GM18873 (cell line): ENCODE data around the gene PARP6.
A peak's percentile ranks its signal among the peaks of the same experiment; 100 is the strongest.
"Not testable (repeated sequence)": the region's sequence is repeated elsewhere in the genome, so short reads cannot be mapped to it uniquely, and the experiment has no call there.

Experiments used
- ATAC-seq: cut with Tn5 transposase; IDR thresholded peaks from one replicate; pipeline ENCODE4 v1.9.1; 2021; ENCODE audit warnings: mild to moderate bottlenecking, moderate library complexity, moderate number of reproducible peaks; ENCODE audit not compliant: unreplicated experiment, low FRiP score

PARP6 gene

DNA sequence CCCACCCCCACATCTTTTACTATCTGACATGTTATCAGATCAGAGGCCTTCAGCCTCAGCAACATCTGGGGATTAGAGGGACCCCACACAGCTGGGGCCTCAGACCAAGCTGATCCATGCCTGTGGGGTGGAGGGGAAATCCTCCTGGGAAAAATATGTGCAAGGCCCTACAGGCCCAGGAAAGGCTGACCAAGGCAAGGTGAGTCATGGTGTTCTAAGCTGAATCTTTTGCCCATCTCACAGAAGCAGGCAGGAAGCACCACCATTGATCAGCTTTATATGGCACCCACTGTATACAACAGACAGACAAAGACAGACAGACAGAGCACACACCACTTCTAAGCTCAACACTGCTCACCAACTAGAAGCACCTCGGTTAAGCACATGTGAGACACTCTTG, 12.4 kb upstream of the PARP6 start:
- ATAC-seq: no peak

DNA sequence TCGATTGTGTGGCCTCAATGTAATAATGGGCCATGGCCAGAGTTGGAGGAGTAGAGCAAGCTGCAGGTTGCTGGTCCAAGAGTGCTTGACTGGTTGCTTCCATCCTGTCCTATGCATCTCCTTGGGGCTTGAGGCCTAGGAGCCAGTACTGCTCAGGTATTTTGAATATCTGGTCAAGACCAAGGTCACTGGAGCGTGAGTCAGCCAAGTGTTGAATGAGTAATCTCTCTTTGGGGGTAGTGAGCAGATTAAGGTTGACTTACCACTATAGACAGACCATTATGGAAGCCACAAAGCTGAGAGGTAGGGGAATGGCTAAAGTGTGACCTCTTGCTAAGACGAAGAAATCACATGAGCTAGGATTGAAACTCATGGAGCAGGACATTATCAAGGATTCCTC, 9.4 kb upstream of the PARP6 start:
- ATAC-seq: no peak

- no peak for ATAC-seq
Observed at GRCh38 chr15:72280751-72281150, 8.4 kb upstream of the PARP6 start.

GRCh38 chr15:72278737-72279136, 6.4 kb upstream of the PARP6 start:
- no peak for ATAC-seq

DNA sequence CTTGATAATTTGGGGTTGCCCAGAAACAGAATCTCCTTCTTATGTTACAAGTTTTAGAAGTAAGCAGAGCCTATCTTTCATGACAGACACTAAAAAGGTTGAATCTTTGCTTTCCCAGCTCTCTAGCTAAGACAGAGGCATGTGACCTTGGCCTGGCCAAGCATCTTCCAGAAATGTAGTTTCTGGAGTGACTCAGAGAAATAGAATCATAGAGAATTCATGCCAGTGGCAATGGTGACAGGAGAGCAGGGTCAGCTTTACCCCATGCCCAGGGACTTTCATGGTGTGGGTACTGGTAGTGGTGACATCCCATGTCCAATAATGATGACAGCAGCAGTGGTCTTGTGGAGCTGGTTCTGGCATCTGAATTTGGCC, 4.0 kb upstream of the PARP6 start:
- ATAC-seq: no peak

GRCh38 chr15:72275635-72276325, 3.4 kb upstream of the PARP6 start:
- ATAC-seq: not testable (repeated sequence)

- ATAC-seq: peak; percentile 3
Observed at GRCh38 chr15:72272997-72273352, 621 bp upstream of the PARP6 start.

GRCh38 chr15:72271895-72272212, 500 bp downstream of the PARP6 start:
- no peak for ATAC-seq

DNA sequence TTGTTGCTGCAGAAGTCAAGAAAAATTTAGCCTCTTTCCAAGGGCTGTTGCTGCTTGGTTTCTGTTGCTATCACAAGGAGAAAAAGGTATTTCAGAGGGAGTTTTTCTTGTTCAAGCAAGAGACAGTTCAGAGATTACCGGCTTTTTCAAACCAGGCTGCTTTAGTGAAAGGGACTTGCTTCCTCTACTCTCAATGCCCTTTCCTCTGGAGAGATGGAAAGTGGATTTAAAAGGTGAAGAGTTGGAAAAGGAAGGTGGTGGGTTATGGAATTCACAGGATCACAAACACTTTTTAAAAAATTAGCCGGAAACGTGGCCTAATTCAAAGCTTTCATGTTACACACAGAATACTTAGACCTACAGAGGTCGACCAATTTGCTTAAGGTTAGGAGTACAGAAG, 1.1 kb downstream of the PARP6 start:
- no peak for ATAC-seq

GRCh38 chr15:72269739-72270138, 2.6 kb downstream of the PARP6 start:
- no peak for ATAC-seq

DNA sequence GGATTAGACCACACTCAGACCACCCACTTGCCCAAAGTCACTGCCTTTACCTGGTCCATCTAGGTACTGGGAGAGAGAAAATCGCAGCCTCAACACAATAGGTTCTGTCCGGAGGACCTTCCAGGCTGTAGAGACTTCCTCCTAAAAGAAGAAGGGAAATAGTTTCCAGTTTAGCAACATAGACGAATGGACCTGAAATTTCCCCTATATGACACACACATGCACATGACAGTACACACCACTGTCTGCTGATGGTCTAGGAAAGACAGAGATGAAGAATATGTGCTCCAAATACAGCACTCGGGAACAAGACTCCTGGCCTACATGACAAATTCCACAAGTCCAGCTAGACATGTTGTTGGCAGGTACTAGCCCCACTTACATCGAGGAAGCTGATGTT, 7.3 kb downstream of the PARP6 start:
- ATAC-seq: no peak

DNA sequence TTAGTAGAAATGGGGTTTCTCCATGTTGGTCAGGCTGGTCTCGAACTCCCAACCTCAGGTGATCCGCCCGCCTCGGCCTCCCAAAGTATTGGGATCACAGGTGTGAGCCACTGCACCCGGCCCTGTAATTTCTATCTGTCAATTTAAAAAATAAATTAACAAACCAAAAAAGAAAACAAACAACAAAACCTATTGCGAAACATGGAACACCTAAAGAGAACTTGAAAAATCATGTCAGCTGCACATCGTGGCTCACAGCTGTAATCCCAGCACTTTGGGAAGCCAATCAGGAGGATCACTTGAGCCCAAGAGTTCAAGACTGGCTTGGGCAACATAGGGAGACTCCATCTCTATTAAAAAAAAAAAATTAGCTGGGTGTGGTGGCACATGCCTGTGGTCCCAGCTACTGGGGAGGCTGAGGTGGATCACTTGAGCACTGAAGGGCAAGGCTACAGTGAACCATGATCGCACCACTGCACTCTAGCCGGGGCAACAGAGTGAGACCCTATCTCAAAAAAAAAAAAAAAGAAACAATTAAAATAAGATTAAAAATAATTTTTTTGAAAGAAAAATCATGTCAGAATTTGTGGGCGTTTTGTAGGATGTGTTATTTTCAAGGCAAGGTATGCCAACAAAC, 19.6 kb downstream of the PARP6 start:
- ATAC-seq: no peak

DNA sequence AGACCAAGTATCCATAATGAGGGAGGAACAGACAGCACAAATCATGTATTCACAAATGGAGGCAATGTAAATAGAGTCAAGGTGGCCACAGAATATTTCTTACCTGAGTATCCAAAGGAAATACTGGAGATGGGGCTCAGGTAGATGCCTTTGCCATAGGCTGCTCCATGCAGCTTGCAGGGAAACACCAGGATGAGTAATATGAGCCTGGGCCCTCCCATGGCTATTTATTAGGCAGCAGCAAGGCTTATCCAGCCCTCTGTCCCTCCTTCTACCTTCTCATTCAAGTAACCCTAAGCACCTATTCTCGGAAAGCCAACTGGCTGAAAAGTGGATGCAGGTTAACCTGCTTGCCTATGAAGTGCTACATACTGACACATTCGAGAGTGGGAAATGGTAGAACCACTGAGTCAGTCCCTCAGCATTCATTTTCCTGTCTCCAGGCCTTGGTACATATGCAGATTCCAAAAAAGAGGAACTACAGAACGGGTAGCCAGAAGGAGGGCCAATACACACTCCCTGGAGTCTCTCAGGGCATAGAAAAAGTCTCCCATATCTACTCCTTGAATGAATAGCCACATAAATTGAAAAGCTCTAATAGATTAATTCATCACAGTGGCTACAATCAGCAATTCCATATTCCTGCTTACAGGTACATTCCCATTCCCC, 23.1 kb downstream of the PARP6 start:
- no peak for ATAC-seq

DNA sequence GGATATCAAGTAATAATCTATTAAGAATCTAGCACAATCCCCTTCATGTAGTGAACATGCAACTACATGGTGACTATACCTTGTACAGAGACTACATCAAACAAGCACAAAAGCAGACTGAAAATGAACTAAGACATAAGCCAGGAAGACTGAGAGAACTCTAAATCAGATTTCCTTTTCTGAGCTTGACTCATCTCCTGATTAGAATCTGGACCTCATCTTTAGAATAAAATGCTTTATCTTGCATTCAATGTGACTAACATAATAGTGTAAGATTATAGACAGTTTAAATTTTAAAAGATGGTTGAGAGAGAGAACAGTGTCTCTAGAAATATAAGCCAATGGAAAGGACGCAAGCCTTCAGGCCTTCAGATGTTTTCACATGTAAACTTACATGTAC, 23.8 kb downstream of the PARP6 start:
- no peak for ATAC-seq

- no peak for ATAC-seq
Observed at GRCh38 chr15:72242775-72243370, 29.5 kb downstream of the PARP6 start.

GRCh38 chr15:72239652-72240051, 32.7 kb downstream of the PARP6 start:
- ATAC-seq: no peak

GRCh38 chr15:72238586-72238985, 33.8 kb downstream of the PARP6 start:
- no peak for ATAC-seq

- ATAC-seq: no peak
Observed at GRCh38 chr15:72237853-72238224, 34.5 kb downstream of the PARP6 start.

- ATAC-seq: no peak
Observed at GRCh38 chr15:72237029-72237852, 35.1 kb downstream of the PARP6 start.

GRCh38 chr15:72236381-72237003, 35.9 kb downstream of the PARP6 start:
- ATAC-seq: no peak

GRCh38 chr15:72235298-72235697, 37.1 kb downstream of the PARP6 start:
- no peak for ATAC-seq
